ENCODE data around the gene AADAC. TPM values are rescaled to one million over a fixed set of nuclear protein-coding genes. Genes with fewer than 3 reads are reported as not detected.

AADAC gene
- total RNA-seq, 3 donors from 2014 or later: 4.5 TPM; not detected in 2

GRCh38 chr3:151795276-151795675 lies 18.6 kb upstream of the AADAC start:
- H3K27me3 ChIP-seq: no peaks in the 10 kb centered on the region

GRCh38 chr3:151796105-151796680 lies 17.7 kb upstream of the AADAC start:
- no peaks in the 10 kb centered on the region for H3K4me1 ChIP-seq
- H3K27me3 ChIP-seq: no peaks in the 10 kb centered on the region
- no peaks in the 10 kb centered on the region for H3K36me3 ChIP-seq
- TF ChIP-seq POLR2A (IDR thresholded peaks at IDR 0.05): no peak
- TF ChIP-seq CTCF (IDR thresholded peaks at IDR 0.05): no peak
- TF ChIP-seq POLR2AphosphoS5 (IDR thresholded peaks at IDR 0.05): no peak
- no peak for DNase-seq (ENCODE audit: low spot score in 2 of 2)
- intact Hi-C loops (cut with DNase I; ENCODE audit: low total_unique reads): no loop called here
- no peak overlapping the region for H3K27ac ChIP-seq
- no peaks in the 10 kb centered on the region for H3K9me3 ChIP-seq
- H3K4me3 ChIP-seq: no peak overlapping the region

More at GRCh38 chr3:151795276-151795675, 18.6 kb upstream of the AADAC start:
- no peak for DNase-seq (ENCODE audit: low spot score in 2 of 2)
- Histone ChIP-seq H3K9me3 (no peaks in the 10 kb centered on the region), H3K27ac (no peak overlapping the region), H3K4me1 (no peaks in the 10 kb centered on the region), H3K4me3 (no peak overlapping the region), H3K36me3 (no peaks in the 10 kb centered on the region)
- no peak for TF ChIP-seq CTCF (IDR thresholded peaks at IDR 0.05)
- TF ChIP-seq POLR2A (IDR thresholded peaks at IDR 0.05): no peak
- TF ChIP-seq POLR2AphosphoS5 (IDR thresholded peaks at IDR 0.05): no peak
- intact Hi-C loops (cut with DNase I; ENCODE audit: low total_unique reads): no loop called here

GRCh38 chr3:151798466-151798865 lies 15.4 kb upstream of the AADAC start:
- no peak overlapping the region for H3K4me3 ChIP-seq
- TF ChIP-seq POLR2AphosphoS5 (IDR thresholded peaks at IDR 0.05): no peak
- TF ChIP-seq CTCF (IDR thresholded peaks at IDR 0.05): no peak
- no peak for TF ChIP-seq POLR2A (IDR thresholded peaks at IDR 0.05)
- no peak overlapping the region for H3K27ac ChIP-seq
- no peaks in the 10 kb centered on the region for H3K27me3 ChIP-seq
- no peak for DNase-seq (ENCODE audit: low spot score in 2 of 2)
- no peaks in the 10 kb centered on the region for H3K36me3 ChIP-seq
- H3K4me1 ChIP-seq: no peaks in the 10 kb centered on the region
- no peaks in the 10 kb centered on the region for H3K9me3 ChIP-seq
- intact Hi-C loops (cut with DNase I; ENCODE audit: low total_unique reads): no loop called here

- no peaks in the 10 kb centered on the region for H3K4me1 ChIP-seq
- H3K27ac ChIP-seq: no peak overlapping the region
- intact Hi-C loops (cut with DNase I; ENCODE audit: low total_unique reads): no loop called here
Measured at GRCh38 chr3:151800431-151800830, 13.5 kb upstream of the AADAC start.

GRCh38 chr3:151804267-151804666 lies 9.6 kb upstream of the AADAC start:
- Histone ChIP-seq H3K4me3 (no peak overlapping the region), H3K9me3 (peaks cover 4 to 6% of the 10 kb centered on the region in 2 donors), H3K4me1 (no peaks in the 10 kb centered on the region), H3K27ac (no peak overlapping the region), H3K36me3 (no peaks in the 10 kb centered on the region), H3K27me3 (no peaks in the 10 kb centered on the region)
- no peak for DNase-seq (ENCODE audit: low spot score in 2 of 2)
- intact Hi-C loops (cut with DNase I; ENCODE audit: low total_unique reads): no loop called here
- no peak for TF ChIP-seq CTCF (IDR thresholded peaks at IDR 0.05)
- no peak for TF ChIP-seq POLR2AphosphoS5 (IDR thresholded peaks at IDR 0.05)
- no peak for TF ChIP-seq POLR2A (IDR thresholded peaks at IDR 0.05)

More at GRCh38 chr3:151800431-151800830, 13.5 kb upstream of the AADAC start:
- Histone ChIP-seq H3K9me3 (no peaks in the 10 kb centered on the region), H3K4me3 (no peak overlapping the region), H3K36me3 (no peaks in the 10 kb centered on the region), H3K27me3 (no peaks in the 10 kb centered on the region)
- no peak for TF ChIP-seq POLR2A (IDR thresholded peaks at IDR 0.05)
- TF ChIP-seq POLR2AphosphoS5 (IDR thresholded peaks at IDR 0.05): no peak
- no peak for TF ChIP-seq CTCF (IDR thresholded peaks at IDR 0.05)
- DNase-seq (ENCODE audit: low spot score in 2 of 2): no peak
